Stimulated activated CD8-positive, alpha-beta memory T cell treated with anti-CD3 and anti-CD28 coated beads, Interleukin-4, amount 100 ng/mL, for 1 hour (primary cell): ENCODE results near the gene FAM180A.

ENCODE experiments used
- DNase-seq, 2 donors: peaks; one replicate each; pipeline ENCODE4 v3.0.0-alpha.2; 2020; ENCODE audit warnings: low read depth in 2 of 2, low spot score in 1 of 2

The FAM180A gene

GRCh38 chr7:135685306-135686084 lies 63.1 kb downstream of the FAM180A start:
- no peak for DNase-seq

GRCh38 chr7:135684699-135685098 lies 63.9 kb downstream of the FAM180A start:
- no peak for DNase-seq

GRCh38 chr7:135684136-135684535 lies 64.5 kb downstream of the FAM180A start:
- DNase-seq = no peak

GRCh38 chr7:135683609-135684008 lies 65.0 kb downstream of the FAM180A start:
- no peak for DNase-seq

GRCh38 chr7:135682191-135682590 lies 66.4 kb downstream of the FAM180A start:
- DNase-seq = no peak

GRCh38 chr7:135681762-135682161 lies 66.9 kb downstream of the FAM180A start:
- DNase-seq = no peak
